ENCODE measurements around the gene TOR1AIP2.

The TOR1AIP2 gene

GRCh38 chr1:179877586-179878265 lies at the start of gene TOR1AIP2:
Gene TOR1AIP2, minus strand, starts transcription at chr1:179877803. Its CDS starts 25,138 bp downstream, at chr1:179852665.
- peak; percentile 87 for DNase-seq (ENCODE audit: low spot score)
- no peak for TF ChIP-seq CTCF (IDR thresholded peaks at IDR 0.05; ENCODE audit: borderline replicate concordance, control extremely low read depth, extremely low read depth, insufficient read depth, missing control alignments)
- in situ Hi-C loops (cut with MboI; ENCODE audit: low sequenced_read_pairs, unreplicated experiment): loop anchor here (25.0 kb wide), 1 partner anchor 610 kb away; no protein-coding TSS in a partner anchor

GRCh38 chr1:179926850-179927205 lies 49.2 kb upstream of the TOR1AIP2 start:
- no peak for TF ChIP-seq CTCF (IDR thresholded peaks at IDR 0.05; ENCODE audit: borderline replicate concordance, control extremely low read depth, extremely low read depth, insufficient read depth, missing control alignments)
- no peak for DNase-seq (ENCODE audit: low spot score)
- in situ Hi-C loops (cut with MboI; ENCODE audit: low sequenced_read_pairs, unreplicated experiment): no loop called here

GRCh38 chr1:179925922-179926849 lies 48.6 kb upstream of the TOR1AIP2 start:
- in situ Hi-C loops (cut with MboI; ENCODE audit: low sequenced_read_pairs, unreplicated experiment): no loop called here
- DNase-seq (ENCODE audit: low spot score): no peak
- no peak for TF ChIP-seq CTCF (IDR thresholded peaks at IDR 0.05; ENCODE audit: borderline replicate concordance, control extremely low read depth, extremely low read depth, insufficient read depth, missing control alignments)

- no peak for DNase-seq (ENCODE audit: low spot score)
- TF ChIP-seq CTCF (IDR thresholded peaks at IDR 0.05; ENCODE audit: borderline replicate concordance, control extremely low read depth, extremely low read depth, insufficient read depth, missing control alignments): no peak
- in situ Hi-C loops (cut with MboI; ENCODE audit: low sequenced_read_pairs, unreplicated experiment): no loop called here
Observed at GRCh38 chr1:179925302-179925701, 47.7 kb upstream of the TOR1AIP2 start.

GRCh38 chr1:179924268-179924667 lies 46.7 kb upstream of the TOR1AIP2 start:
- no peak for DNase-seq (ENCODE audit: low spot score)
- in situ Hi-C loops (cut with MboI; ENCODE audit: low sequenced_read_pairs, unreplicated experiment): no loop called here
- no peak for TF ChIP-seq CTCF (IDR thresholded peaks at IDR 0.05; ENCODE audit: borderline replicate concordance, control extremely low read depth, extremely low read depth, insufficient read depth, missing control alignments)

- TF ChIP-seq CTCF (IDR thresholded peaks at IDR 0.05; ENCODE audit: borderline replicate concordance, control extremely low read depth, extremely low read depth, insufficient read depth, missing control alignments): no peak
- DNase-seq (ENCODE audit: low spot score): no peak
- in situ Hi-C loops (cut with MboI; ENCODE audit: low sequenced_read_pairs, unreplicated experiment): no loop called here
Observed at GRCh38 chr1:179923029-179923428, 45.4 kb upstream of the TOR1AIP2 start.
